ENCODE data around the gene SGMS1. TPM values are rescaled to one million over a fixed set of nuclear protein-coding genes. Genes with fewer than 3 reads are reported as not detected.

The SGMS1 gene
- total RNA-seq, 1 donor from 2014 or later = 25.6 TPM

DNA sequence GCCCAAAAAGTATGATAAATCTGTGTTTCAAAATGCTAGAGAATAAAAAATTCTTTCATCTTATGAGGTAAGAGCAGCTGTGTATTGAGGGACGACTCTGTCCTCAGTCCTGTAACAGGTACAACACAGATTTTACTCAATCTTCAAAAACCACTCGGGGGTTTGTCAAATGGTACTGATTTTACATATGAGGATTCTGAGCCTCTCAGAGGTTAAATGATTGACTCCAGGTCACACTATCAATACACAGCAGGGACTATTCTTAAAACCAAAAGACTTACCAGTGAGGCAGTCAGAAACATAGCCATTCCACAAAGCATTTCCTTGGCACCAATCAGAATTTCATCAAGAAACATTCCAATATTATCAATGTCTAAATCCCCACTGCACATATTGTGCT, 95.5 kb downstream of the SGMS1 start:
- no peaks in the 10 kb centered on the region for H3K36me3 ChIP-seq (ENCODE audit: insufficient read depth, low read length)
- no peaks in the 10 kb centered on the region for H3K4me1 Mint-ChIP-seq (ENCODE audit: low read depth, unreplicated experiment)
- H3K9me3 ChIP-seq (ENCODE audit: insufficient read depth, low read depth, low read length) = no peaks in the 10 kb centered on the region
- no peaks in the 10 kb centered on the region for H3K79me2 ChIP-seq (ENCODE audit: insufficient read depth, low read length)
- no peak overlapping the region for H3K9ac ChIP-seq (ENCODE audit: low read length)
- no peaks in the 10 kb centered on the region for H3K9me3 Mint-ChIP-seq (ENCODE audit: unreplicated experiment)
- FAIRE-seq (no peak), DNase-seq (ENCODE audit: low read depth) (no peak)
- TF ChIP-seq, protein P1, sequence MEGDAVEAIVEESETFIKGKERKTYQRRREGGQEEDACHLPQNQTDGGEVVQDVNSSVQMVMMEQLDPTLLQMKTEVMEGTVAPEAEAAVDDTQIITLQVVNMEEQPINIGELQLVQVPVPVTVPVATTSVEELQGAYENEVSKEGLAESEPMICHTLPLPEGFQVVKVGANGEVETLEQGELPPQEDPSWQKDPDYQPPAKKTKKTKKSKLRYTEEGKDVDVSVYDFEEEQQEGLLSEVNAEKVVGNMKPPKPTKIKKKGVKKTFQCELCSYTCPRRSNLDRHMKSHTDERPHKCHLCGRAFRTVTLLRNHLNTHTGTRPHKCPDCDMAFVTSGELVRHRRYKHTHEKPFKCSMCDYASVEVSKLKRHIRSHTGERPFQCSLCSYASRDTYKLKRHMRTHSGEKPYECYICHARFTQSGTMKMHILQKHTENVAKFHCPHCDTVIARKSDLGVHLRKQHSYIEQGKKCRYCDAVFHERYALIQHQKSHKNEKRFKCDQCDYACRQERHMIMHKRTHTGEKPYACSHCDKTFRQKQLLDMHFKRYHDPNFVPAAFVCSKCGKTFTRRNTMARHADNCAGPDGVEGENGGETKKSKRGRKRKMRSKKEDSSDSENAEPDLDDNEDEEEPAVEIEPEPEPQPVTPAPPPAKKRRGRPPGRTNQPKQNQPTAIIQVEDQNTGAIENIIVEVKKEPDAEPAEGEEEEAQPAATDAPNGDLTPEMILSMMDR (IDR thresholded peaks at IDR 0.05; ENCODE audit: insufficient read depth, low read depth, low read length) = no peak
- no peak for TF ChIP-seq EZH2 (IDR thresholded peaks at IDR 0.05; ENCODE audit: insufficient read depth, low read length)
- H3K4me1 ChIP-seq (ENCODE audit: insufficient read depth, low read length) = no peaks in the 10 kb centered on the region
- no peaks in the 10 kb centered on the region for H3K27me3 ChIP-seq (ENCODE audit: insufficient read depth, low read length)
- no peaks in the 10 kb centered on the region for H3K36me3 Mint-ChIP-seq (ENCODE audit: low read depth, unreplicated experiment)
- H3K27ac Mint-ChIP-seq (ENCODE audit: unreplicated experiment) = no peak overlapping the region
- H3K27me3 Mint-ChIP-seq (ENCODE audit: low read depth, unreplicated experiment) = no peaks in the 10 kb centered on the region
- H2AFZ ChIP-seq (ENCODE audit: low read depth, low read length) = no peak overlapping the region
- H4K20me1 ChIP-seq (ENCODE audit: insufficient read depth, low read length) = peaks cover 4% of the 10 kb centered on the region
- no peak overlapping the region for H3K4me3 ChIP-seq (ENCODE audit: insufficient read depth, low read depth, low read length)
- no peak overlapping the region for H3K4me3 Mint-ChIP-seq (ENCODE audit: unreplicated experiment)
- no peak overlapping the region for H3K27ac ChIP-seq (ENCODE audit: low read depth, low read length)
- no peak overlapping the region for H3K4me2 ChIP-seq (ENCODE audit: low read length)

DNA sequence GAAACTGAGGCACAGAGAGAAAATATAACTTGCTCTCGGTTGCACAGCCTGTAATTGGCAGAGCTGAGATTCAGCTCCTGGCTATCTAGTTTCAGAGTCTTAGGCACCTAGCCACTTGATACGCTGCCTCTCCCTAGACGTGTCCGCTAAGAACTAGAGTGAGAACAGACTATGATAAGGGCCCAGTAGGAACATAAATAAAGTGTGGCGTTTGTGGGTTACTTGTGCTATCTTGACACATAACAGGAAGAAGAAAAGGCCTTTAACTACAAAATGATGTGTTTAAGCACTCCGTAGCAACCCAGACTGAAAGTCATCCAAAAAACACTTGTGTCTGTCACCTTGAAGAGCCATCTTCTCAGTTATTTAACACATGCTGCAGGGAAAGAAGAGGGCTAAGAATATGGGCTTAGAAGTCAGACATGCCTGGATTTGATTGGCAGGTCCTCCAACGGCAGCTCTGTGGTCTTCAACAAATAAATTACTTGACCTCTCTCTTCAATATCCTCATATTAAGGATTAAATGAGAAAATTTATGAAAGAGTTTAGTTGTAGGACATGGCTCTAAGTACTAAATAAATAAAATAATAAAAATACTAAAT, 96.2 kb downstream of the SGMS1 start:
- no peaks in the 10 kb centered on the region for H3K27me3 Mint-ChIP-seq (ENCODE audit: low read depth, unreplicated experiment)
- Histone ChIP-seq H4K20me1 (ENCODE audit: insufficient read depth, low read length) (peaks cover 4% of the 10 kb centered on the region), H3K27ac (ENCODE audit: low read depth, low read length) (no peak overlapping the region), H3K9ac (ENCODE audit: low read length) (no peak overlapping the region), H2AFZ (ENCODE audit: low read depth, low read length) (no peak overlapping the region), H3K4me2 (ENCODE audit: low read length) (no peak overlapping the region), H3K4me3 (ENCODE audit: insufficient read depth, low read depth, low read length) (no peak overlapping the region), H3K27me3 (ENCODE audit: insufficient read depth, low read length) (no peaks in the 10 kb centered on the region), H3K9me3 (ENCODE audit: insufficient read depth, low read depth, low read length) (no peaks in the 10 kb centered on the region), H3K36me3 (ENCODE audit: insufficient read depth, low read length) (no peaks in the 10 kb centered on the region), H3K4me1 (ENCODE audit: insufficient read depth, low read length) (no peaks in the 10 kb centered on the region), H3K79me2 (ENCODE audit: insufficient read depth, low read length) (no peaks in the 10 kb centered on the region)
- H3K36me3 Mint-ChIP-seq (ENCODE audit: low read depth, unreplicated experiment) = no peaks in the 10 kb centered on the region
- peak; percentile 21 for DNase-seq (ENCODE audit: low read depth)
- no peak for FAIRE-seq
- H3K9me3 Mint-ChIP-seq (ENCODE audit: unreplicated experiment) = no peaks in the 10 kb centered on the region
- H3K27ac Mint-ChIP-seq (ENCODE audit: unreplicated experiment) = no peak overlapping the region
- H3K4me1 Mint-ChIP-seq (ENCODE audit: low read depth, unreplicated experiment) = peaks cover 4% of the 10 kb centered on the region
- H3K4me3 Mint-ChIP-seq (ENCODE audit: unreplicated experiment) = no peak overlapping the region
- TF ChIP-seq, protein P1 (IDR thresholded peaks at IDR 0.05; ENCODE audit: insufficient read depth, low read depth, low read length) = no peak
- no peak for TF ChIP-seq EZH2 (IDR thresholded peaks at IDR 0.05; ENCODE audit: insufficient read depth, low read length)

DNA sequence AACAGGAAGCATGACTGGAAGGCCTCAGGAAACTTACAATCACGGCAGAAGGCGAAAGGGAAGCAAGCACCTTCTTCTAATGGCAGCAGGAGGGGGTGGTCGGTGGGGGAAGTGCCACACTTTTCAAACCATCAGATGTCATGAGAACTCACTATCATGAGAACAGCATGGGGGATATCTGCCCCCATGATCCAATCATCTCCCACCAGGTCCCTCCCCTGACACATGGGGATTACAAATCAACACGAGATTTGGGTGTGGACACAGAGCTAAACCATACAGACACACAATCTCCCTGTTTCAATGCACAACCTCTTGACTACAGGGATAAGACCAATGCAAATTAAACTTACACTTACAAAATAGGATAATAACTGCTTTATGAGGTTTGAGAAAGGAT, 97.6 kb downstream of the SGMS1 start:
- Histone ChIP-seq H3K9ac (ENCODE audit: low read length) (no peak overlapping the region), H2AFZ (ENCODE audit: low read depth, low read length) (no peak overlapping the region), H3K27me3 (ENCODE audit: insufficient read depth, low read length) (no peaks in the 10 kb centered on the region), H3K4me3 (ENCODE audit: insufficient read depth, low read depth, low read length) (no peak overlapping the region), H3K36me3 (ENCODE audit: insufficient read depth, low read length) (no peaks in the 10 kb centered on the region), H3K4me2 (ENCODE audit: low read length) (no peak overlapping the region), H3K27ac (ENCODE audit: low read depth, low read length) (no peak overlapping the region), H3K4me1 (ENCODE audit: insufficient read depth, low read length) (no peaks in the 10 kb centered on the region), H3K9me3 (ENCODE audit: insufficient read depth, low read depth, low read length) (no peaks in the 10 kb centered on the region), H3K79me2 (ENCODE audit: insufficient read depth, low read length) (no peaks in the 10 kb centered on the region), H4K20me1 (ENCODE audit: insufficient read depth, low read length) (peaks cover 4% of the 10 kb centered on the region)
- Mint-ChIP-seq H3K4me1 (ENCODE audit: low read depth, unreplicated experiment) (peaks cover 4% of the 10 kb centered on the region), H3K27ac (ENCODE audit: unreplicated experiment) (no peak overlapping the region), H3K9me3 (ENCODE audit: unreplicated experiment) (no peaks in the 10 kb centered on the region), H3K27me3 (ENCODE audit: low read depth, unreplicated experiment) (no peaks in the 10 kb centered on the region), H3K4me3 (ENCODE audit: unreplicated experiment) (no peak overlapping the region), H3K36me3 (ENCODE audit: low read depth, unreplicated experiment) (no peaks in the 10 kb centered on the region)
- FAIRE-seq (no peak), DNase-seq (ENCODE audit: low read depth) (no peak)
- TF ChIP-seq, protein P1 (IDR thresholded peaks at IDR 0.05; ENCODE audit: insufficient read depth, low read depth, low read length) = no peak
- no peak for TF ChIP-seq EZH2 (IDR thresholded peaks at IDR 0.05; ENCODE audit: insufficient read depth, low read length)
